UCSD-AML1 (cell line): ENCODE results near the gene FBXO22.

Experiments
- DNase-seq: peaks from one replicate; lab custom pipeline; 2025; ENCODE audit not compliant: unreplicated experiment; lab: John Stamatoyannopoulos, UW

Gene FBXO22

DNA sequence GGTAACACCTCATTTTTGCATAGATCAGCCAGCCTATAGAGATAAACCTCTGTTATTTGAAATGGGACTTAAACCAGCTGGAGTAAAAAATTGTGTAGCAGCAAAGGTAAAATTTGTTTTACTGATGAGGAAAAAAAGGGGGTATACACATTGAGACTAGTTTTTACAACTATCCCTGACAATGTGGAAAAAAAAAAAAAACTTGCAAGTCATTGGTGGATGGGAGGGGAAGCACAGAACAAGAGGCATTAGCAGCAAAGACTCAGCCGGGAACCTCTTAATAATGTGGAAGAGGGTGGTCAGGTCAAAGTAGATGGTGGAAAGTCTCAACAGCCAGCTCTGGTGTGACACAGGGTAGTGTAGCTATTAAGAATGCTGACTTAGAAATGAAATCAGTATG lies 14.5 kb downstream of the FBXO22 start:
- DNase-seq = no peak

DNA sequence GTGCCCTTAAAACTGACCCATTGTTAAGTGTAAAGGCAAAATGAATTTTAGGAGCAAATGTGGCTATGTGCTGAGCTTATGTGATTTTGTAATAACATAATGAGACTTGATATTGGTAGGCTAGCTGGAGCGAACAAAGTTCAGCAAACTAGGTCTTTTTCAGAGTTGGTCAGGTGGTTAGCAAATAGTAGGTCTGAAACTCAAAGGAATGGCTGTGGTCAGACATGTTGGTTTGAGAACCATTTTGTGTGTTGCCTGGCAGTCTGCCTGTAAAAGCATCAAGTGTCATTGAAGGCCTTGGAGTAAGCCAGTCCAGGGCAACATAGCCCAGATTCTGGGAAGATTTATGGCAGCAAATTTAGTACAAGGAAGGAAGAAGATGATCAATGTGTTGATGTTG lies 16.4 kb downstream of the FBXO22 start:
- DNase-seq = no peak

DNA sequence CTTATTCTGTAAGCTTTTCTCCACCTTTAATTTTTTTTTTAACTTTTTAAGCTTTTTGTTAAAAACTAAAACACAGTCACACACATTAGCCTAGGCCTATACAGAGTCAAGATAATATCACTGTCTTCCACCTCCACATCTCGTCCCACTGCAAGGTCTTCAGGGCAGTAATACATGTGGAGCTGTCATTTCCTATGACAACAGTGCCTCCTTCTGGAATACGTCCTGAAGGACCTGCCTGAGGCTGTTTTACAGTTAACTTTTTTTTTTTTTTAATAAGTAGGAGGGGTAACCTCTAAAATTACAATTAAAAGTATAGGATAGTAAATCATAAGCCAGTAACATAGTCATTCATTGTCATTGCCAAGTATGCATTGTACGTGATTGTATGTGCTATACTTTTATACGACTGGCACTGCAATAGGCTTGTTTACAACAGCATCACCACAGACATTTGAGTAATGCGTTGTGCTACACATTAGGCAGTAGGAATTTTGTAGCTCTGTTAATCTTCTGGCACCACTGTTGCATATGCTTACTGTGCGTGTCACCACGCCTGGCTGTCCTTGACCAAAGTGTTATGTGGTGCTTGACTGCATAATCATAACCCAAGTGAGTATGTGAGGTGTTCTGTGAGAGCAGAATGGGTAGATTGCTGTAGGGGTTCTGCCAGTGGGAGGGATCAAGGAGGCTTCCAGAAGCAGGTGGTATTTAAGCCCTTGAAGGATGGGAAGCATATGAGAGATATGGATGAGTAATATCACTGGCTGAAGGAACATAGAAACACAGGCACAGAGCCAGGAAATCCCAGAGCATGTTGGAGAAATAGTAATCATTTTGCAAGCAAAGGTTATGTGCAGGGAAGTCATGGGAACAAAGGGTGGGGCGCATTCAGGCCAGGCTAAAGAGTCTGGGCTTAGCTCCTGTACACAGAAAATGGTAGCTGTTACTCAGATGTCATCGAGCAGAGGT lies 18.3 kb downstream of the FBXO22 start:
- no peak for DNase-seq

DNA sequence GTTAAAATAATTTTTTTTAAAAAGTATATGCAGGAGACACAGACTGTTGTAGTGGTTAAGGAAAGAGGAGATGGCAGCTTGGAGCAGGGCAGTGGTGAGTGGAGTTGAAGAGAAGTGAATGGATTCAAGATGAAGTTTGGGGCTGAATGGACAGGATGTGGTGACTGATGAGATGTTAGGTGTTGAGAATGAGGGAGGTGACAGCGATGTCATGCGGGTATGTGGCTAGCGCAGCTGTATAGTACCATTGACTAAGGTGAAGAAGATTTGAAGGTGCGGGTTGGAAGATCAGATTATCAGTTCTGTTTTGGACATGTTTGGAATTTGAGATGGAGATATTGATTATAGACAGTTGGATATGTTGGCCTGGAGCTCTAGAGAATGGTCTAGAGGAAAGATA lies 20.1 kb downstream of the FBXO22 start:
- no peak for DNase-seq

DNA sequence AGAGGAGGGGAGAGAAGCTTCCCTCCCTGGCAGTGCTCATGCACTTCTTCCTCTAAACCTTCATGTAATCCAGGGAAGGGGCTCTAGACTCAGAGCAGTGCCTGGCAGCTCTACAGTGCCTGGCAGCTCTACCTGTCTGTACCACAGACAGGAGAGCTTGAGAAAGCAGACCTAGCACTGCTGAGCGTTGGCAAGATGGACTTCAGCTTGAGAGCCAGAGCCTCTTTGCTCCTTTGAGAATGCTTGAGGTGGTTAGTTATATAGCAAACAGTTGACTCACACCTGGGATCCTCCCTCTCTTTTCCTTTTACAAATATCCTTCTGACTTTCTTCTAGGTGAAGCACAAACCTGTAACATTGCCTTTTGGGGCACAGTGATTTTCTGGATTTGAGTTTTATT lies 20.9 kb downstream of the FBXO22 start:
- DNase-seq = no peak

DNA sequence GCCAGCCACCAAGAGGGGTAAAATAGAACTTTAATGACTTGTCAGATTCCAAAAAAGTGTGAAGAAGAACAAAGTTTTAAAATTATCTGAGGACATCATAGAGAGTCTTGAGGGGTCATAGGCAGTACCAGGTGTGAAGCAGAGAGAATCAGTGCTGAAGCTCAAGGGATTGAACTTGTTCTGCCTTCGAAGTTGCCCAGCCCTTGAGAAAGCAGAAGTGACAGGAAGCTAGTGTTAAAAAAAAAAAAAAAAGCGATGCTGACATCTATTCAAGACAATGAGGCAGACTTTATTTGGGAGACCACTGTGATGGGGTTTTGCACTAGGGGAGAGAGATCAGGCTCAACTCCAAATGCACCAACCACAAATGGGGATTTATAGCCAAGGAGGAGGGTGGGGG lies 21.8 kb downstream of the FBXO22 start:
- no peak for DNase-seq

DNA sequence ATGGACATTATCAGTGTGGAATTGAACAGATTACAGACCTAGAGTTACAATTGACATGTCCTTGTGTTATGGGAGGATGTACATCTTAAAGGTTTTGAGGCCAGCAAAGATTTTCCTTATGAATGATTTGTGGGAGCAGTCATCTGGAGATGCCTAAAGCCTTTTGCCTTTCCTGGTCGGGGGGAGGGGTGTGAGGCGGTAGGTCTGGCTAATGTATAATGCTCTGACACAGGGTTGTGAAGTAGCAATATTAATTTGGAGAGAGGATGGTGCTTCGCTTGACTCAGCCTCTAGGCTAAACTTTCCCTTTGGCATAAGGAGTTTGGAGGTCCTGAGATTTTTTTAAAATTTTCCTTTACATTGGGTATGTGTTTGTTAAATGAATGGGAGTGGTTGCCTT lies 23.3 kb downstream of the FBXO22 start:
- no peak for DNase-seq

DNA sequence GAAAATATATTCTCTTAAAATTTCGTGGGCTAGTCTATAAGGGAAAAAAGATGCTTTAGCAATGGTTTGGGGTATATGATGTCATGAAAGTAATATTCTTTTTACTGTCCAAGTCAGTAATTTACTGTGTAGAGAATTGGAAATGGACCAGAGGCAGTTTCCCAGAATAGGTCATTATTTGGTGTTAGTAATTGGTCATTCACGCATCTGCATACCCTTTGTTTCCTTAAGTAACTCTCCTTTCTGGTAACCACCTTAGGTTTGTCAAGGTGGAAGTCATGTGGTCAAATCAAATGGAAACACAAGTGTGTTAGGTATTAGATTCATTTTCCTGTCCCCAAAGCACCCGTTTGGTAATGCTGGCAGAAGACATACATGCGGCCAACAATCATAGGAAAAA lies 23.9 kb downstream of the FBXO22 start:
- DNase-seq = no peak

DNA sequence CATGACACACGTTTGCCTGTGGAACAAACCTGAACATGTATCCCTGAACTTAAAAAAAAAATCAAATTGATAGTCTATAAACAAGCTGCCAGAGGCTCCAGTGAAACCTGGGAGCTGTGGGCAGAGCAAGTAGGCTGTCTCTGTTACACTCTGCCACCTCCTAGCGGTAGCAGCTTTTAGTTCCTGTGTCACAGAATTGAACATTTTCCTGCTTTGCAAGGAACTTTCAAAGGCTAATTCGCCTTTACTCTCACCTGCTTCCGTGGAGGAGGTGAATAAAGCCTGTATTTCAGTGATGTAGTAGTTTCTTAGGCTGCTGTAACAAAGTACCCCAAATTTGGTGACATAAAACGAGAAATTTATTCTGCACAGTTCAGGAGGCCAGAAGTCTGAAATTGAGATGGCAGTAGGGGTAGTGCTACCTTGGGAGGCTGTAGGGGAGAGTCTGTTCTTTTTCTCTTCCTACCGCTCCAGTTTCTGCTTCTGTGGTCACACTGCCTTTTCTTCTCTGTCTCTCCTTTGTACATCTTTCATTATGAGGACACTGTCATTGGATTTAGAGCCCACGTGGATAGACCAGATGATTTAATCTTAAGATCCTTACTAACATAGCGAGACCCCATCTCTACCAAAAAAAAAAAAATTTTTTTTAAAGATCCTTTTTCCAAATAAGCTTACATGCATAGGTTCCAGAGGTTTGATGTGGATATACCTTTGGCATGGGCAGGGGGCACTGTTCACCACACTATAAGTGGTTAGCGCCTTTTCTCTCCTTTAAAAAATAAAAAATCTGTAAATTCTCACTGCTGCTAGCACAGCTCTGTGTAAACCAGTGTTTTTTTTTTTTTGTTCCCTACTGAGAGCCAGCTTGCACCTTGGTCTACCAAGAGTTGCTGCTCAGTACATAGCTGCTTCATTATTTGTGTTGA lies 25.3 kb downstream of the FBXO22 start:
- DNase-seq = no peak

DNA sequence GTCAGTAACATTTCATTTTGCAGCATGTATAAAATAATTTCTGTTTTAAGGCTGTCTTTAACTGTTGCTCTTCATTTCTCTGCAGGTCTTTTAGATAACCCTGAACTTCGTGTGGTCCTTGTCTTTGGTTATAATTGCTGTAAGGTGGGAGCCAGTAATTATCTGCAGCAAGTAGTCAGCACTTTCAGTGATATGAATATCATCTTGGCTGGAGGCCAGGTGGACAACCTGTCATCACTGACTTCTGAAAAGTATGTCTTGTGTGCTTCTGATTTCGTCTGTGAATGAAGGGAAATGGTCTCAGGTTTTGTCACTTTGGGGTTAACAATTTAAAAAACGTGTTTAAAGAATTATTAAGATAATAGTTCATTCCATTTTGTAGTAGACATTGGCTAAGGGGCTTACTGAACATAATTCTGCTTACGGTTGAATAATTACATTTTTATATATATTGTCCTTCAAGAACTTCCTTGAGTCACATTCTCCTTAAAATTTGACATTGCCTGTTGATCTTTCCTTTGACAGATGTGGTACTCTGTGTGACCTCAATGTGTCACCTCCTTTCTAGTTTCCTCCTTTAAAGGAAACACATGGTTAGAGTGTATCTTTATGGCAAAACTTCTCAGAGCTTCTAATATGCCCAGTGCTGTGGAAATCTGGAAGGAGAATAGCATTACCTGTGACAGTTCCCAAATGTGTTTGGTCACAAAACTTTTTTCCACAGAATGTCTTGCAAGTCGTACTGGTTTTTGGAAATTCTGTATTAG lies 26.3 kb downstream of the FBXO22 start:
- DNase-seq = no peak

DNA sequence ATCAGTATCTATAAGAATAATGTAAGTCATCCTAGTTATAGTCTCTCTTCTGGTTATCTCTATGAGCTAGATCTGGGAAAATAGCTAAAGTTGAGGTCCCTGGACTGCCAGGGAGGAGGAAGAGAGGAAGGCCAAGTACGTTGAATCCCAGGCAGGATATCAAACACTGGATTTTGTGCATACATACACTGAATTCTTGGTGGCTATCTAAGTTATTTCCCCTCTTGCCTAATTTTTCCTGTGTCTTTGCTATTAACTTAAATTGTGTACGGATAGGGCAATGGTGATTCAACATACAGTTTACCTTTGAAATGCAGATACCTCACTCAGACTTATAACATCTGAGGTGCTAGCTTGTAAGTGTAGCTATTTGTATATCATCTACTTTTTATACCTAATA lies 27.2 kb downstream of the FBXO22 start:
- DNase-seq = no peak

DNA sequence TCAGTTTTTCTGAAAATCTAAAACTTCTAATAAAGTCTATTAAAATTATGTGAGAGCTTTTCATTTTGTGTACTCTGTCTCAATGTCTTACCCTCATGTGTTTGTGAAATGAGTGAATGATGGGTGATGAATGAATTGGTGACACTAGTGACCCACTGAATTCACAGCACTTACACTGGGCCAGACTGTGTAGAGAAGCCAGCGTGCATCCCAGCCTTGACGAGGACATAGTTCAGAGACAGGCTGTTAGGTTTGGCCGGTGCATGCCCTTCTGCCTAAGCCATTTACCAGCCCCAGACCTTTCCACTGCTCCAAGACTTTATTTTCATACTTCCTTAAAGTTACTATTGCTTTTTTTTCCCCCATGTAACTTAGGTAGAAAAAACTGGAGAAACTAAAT lies 38.8 kb downstream of the FBXO22 start:
- no peak for DNase-seq

DNA sequence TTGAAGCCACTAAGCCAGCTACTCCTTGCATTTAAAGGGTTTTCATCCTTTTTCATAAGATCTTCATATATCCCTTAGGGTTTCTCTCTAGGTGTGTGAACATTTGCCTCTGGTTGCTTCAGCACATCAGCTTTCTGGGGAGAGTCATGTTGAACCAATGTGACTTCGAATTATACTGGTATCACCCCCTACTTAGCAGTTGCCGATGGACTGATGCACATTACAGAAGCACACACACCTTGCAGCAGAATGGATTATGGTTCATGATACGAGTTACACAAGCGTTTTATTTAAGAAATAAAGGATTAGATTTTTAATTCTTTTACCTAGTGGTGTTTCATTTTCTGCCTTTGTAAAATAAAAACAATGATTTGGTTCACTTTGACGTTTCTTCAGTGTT lies 39.6 kb downstream of the FBXO22 start:
- no peak for DNase-seq

DNA sequence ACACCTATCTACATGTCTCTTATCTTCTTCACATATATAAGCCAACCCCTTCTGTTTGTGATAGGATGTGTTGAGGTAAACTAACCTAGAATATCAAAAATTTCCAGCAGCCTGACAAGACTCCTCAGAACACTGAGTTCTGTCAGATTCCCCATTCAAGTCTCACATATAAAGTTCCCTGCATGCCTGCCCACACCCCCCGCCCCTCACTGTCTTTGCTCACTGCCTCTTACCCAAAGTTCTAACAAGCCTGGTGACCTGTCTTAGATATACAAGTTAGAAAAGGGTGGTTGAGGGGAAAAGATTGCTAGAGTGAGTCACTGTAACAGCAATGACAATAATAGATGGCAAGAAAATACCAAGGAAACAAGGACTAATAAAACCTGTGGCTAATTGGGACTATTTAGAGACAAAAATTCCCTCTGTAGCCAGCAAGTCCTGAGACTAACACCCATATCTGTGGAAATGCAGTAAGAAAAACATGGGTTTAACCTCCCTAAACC lies 40.1 kb downstream of the FBXO22 start:
- DNase-seq = no peak

DNA sequence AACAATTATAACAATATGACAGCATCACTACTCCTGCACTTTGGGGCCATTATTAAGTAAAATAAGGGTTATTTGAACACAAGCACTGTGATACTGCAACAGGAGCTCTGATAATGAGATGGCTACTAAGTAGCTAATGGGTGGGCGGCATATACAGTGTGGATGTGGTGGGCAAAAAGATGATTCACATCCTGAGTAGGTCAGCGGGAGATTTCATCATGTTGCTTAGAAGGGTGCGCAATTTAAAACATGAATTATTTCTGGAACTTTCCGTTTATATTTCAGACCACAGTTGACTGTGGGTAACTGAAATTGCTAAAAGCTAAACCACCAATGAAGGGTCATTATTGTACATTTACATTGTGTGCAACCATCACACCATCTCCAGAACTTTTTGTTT lies 42.3 kb downstream of the FBXO22 start:
- no peak for DNase-seq

DNA sequence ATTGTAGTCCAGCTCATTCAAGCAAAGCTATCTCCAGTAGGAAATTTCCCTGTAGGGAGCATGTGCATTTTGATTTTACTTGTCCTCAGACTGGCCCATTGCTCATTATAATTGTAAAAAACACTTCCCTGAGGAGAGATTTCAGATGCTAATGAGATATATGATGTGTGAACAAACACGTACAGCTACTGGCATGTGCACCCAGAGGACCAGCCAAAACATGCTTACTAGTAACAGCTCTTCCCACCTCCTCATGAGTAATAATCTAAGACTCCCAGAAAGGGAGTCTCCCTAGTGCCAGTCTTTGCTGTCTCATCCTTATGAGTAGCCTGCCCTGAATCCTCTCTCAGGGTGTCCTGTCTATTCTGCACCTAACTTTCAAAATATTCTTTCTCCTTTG lies 43.4 kb downstream of the FBXO22 start:
- no peak for DNase-seq

DNA sequence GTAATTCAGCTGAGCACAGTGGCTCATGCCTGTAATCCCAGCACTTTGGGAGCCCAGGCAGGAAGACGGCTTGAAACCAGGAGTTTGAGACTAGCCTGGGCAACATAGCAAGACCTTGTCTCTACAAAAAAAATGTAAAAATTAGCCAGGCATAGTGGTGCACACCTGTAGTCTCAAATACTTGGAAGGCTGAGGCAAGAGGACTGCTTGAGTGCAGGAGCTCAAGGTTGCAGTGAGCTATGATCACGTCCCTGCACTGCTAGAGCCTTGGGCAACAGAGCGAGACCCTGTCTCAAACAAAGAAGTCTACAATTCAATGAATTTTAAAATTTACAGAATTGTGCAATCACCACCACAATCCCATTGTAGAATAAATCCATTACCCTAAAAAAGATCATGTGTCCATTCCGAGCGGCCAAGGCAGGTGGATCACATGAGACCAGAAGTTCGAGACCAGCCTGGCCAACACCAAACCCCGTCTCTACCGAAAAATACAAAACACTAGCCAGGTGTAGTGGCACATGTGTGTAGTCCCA lies 45.2 kb downstream of the FBXO22 start:
- no peak for DNase-seq

DNA sequence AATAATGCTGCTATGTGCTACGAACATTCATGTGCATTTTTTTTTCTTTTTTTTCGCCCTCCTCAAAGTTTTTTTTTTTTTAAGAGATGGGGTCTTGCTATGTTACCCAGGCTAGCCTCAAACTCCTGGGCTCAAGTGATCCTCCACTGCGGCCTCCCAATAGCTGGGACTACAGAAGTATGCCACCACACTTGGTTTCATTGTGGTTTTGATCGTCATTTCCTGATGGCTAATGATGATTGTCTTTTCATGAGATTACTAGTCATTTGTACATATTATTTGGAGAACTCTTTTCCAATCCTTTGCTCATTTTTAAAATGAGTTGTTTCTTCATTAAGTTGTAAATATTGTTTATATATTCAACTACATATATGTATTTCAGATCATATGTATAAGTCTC lies 48.8 kb downstream of the FBXO22 start:
- DNase-seq = no peak

DNA sequence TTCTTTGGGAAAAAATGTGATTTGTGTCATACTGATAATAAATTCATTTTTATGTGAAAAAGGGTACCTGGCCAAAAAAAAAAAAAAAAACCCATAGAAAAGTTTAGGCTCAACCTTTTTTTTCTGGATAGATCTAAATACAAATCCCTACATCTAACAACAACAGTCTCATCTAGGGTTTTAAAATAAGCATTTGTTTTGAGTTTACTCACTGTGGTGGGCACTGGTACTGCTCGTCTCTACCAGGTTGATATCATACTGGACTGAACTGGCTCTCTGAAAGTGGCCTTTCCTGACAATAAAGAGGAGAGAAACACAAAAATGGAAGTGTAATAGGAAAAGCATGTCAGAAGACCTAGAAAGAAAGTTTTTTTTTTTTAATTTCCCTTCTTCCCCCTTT lies 52.0 kb downstream of the FBXO22 start:
- no peak for DNase-seq

DNA sequence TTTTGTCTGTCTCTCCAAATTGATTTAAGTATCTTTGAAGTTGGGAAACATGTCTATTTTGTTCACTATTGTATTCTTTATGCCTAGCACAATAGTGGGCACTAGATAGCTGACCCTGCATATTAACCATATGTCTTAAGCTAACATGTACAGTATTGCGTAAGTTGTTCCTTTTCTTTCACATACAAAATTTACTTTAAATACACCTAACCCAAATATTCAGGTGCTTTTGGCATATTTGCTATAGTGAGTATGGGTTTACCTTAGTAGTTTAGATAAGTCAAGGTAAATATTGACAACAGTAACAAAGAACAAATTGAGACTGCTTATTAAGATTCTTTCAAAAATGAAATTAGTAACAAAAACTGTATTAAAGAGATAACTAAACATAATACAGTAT lies 57.7 kb downstream of the FBXO22 start:
- no peak for DNase-seq

DNA sequence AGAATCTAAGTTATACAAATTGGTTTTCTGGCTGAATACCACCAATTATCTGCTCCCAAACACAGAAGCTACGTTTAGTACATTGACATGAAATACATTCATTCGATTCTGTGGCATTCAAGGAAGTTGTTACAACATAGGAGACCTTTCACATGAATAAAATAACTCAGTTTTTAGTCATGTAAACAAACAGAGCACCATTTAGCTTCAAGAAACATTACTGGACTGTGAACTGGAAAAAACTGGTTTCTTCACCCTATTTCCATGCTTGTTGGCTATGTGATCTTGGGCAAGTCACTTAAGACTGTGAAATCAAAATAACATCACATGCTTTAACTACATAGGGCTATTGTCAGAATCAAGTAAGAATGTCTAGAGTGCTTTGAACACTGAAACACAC lies 62.4 kb downstream of the FBXO22 start:
- no peak for DNase-seq
